Gastrocnemius medialis (tissue), 4 donors: ENCODE measurements around the gene TMEM150B. TPM values are rescaled to one million over a fixed set of nuclear protein-coding genes. Genes with fewer than 3 reads are reported as not detected.

ENCODE experiments used
- ATAC-seq, 2 donors: fragments of 150-250 bp; one replicate each; pipeline ENCODE4 v1.9.1; 2016
- DNase-seq, 2 donors: peaks; one replicate each; pipeline ENCODE4 v3.0.0-alpha.2; 2019
- H3K27ac ChIP-seq, 4 donors: fragments of 200-600 bp; sonication (generic); 1 replicate in 1 of 4; 2 replicates in 3 of 4; pipeline ENCODE4 v1.5.1; 2016 to 2018; ENCODE audit warnings: mild to moderate bottlenecking in 2 of 4, moderate library complexity in 1 of 4
- H3K27me3 ChIP-seq, 3 donors: fragments of 200-600 bp; sonication (generic) in 2 of 3; 1 replicate in 1 of 3; 2 replicates in 2 of 3; pipeline versions ENCODE4 v1.5.1 to v1.6.0; 2016 to 2019; ENCODE audit warnings: mild to moderate bottlenecking in 1 of 3, moderate library complexity in 1 of 3
- H3K36me3 ChIP-seq, 2 donors: fragments of 200-600 bp; sonication (generic) in 1 of 2; one replicate each; pipeline ENCODE4 v1.5.1; 2017 to 2018
- H3K4me1 ChIP-seq, 2 donors: fragments of 200-600 bp; sonication (generic) in 1 of 2; one replicate each; pipeline ENCODE4 v1.5.1; 2016 to 2017; ENCODE audit warnings: mild to moderate bottlenecking in 2 of 2
- H3K4me3 ChIP-seq, 4 donors: fragments of 200-600 bp; sonication (generic) in 3 of 4; 1 replicate in 1 of 4; 2 replicates in 3 of 4; pipeline ENCODE4 v1.5.1; 2016 to 2019; ENCODE audit warnings: mild to moderate bottlenecking in 2 of 4
- H3K9me3 ChIP-seq, 3 donors: fragments of 200-600 bp; sonication (generic) in 2 of 3; 1 replicate in 1 of 3; 2 replicates in 2 of 3; pipeline ENCODE4 v1.5.1; 2016 to 2019
- POLR2A ChIP-seq, 2 donors: fragments of 450-650 bp; IDR thresholded peaks; one replicate each; pipeline ENCODE4 v1.6.1; 2017; ENCODE audit warnings: antibody characterized with exemption in 2 of 2, mild to moderate bottlenecking in 2 of 2, moderate library complexity in 2 of 2
- in situ Hi-C, 4 donors: fragments of 200-750 bp; cut with MboI; loops; one replicate each; pipeline versions ENCODE4 v1.15.0 to v1.8.0; 2017; ENCODE audit warnings: low sequenced_read_pairs in 4 of 4
- intact Hi-C: fragments of 100-400 bp; cut with DNase I; formaldehyde crosslinking; loops from one replicate; pipeline ENCODE4 v1.15.1; 2023; ENCODE audit warnings: low total_unique reads
- total RNA-seq, 4 donors: library from RNA; depleted of rRNA; stranded (reverse); fragments of >200 nt; gene quantifications; one replicate each; pipeline versions ENCODE4 v1.1.0 to v1.2.3, GENCODE V29; 2016
- TF ChIP-seq, protein P1 (sequence below), 5 experiments: fragments of 450-650 bp in 3 of 5; fragments of 200-600 bp in 2 of 5; sonication (generic) in 2 of 5; IDR thresholded peaks in 4 of 5; conservative IDR thresholded peaks in 1 of 5; 1 replicate in 4 of 5; 2 replicates in 1 of 5; pipeline ENCODE4 v1.5.1; 2016 to 2019; ENCODE audit warnings: antibody characterized with exemption in 5 of 5, mild to moderate bottlenecking in 3 of 5, moderate library complexity in 3 of 5

Gene TMEM150B
- total RNA-seq, 4 donors from 2014 or later = 0.40 to 3.3 TPM; not detected in 2

DNA sequence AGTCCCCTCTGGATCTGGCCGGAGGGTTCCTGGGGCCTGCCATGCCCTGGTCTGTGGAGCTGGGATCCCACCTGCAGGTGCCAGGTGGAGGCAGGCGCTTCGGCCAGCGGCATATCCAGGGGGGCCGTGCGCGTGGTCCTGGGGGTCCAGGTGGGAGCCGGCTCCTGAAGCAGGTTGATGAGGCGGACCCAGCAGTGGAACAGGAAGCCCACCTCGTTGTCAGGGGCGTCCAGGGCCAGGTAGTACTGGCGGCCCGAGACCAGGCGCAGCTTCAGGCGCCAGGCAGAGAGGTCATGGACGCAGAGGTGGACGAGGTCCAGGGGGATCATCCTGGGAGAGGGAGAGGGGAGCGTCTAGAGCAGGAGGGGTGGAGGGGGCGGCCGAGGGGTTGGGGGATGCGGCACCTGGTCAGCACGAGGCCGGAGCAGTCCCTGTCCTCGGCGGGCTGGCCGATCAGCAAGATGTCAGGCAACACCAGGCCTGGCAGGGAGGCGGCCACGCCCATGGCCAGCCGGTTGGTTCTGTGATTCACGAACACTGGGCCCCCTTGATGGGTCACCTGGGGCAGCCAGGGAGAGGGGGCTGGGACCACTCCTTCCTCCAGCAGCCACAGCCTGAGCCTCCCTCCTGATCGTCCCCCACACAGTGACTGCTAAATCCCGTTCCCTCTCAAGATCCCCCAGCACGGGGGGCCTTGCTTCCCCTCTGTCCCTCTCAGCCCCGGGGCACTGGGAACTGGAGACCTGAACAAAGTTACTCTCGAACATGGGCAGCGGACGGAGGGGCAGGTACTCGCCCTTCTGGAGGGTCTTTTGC is 37.2 kb upstream of the TMEM150B start:
- TF ChIP-seq POLR2A (IDR thresholded peaks at IDR 0.05) = no peak
- TF ChIP-seq, protein P1, sequence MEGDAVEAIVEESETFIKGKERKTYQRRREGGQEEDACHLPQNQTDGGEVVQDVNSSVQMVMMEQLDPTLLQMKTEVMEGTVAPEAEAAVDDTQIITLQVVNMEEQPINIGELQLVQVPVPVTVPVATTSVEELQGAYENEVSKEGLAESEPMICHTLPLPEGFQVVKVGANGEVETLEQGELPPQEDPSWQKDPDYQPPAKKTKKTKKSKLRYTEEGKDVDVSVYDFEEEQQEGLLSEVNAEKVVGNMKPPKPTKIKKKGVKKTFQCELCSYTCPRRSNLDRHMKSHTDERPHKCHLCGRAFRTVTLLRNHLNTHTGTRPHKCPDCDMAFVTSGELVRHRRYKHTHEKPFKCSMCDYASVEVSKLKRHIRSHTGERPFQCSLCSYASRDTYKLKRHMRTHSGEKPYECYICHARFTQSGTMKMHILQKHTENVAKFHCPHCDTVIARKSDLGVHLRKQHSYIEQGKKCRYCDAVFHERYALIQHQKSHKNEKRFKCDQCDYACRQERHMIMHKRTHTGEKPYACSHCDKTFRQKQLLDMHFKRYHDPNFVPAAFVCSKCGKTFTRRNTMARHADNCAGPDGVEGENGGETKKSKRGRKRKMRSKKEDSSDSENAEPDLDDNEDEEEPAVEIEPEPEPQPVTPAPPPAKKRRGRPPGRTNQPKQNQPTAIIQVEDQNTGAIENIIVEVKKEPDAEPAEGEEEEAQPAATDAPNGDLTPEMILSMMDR (IDR thresholded peaks at IDR 0.05 in 4 of 5, conservative IDR thresholded peaks at IDR 0.05 in 1 of 5) = no peak
- Histone ChIP-seq H3K27me3 (peaks cover 0 to 2% (median 2%) of the 10 kb centered on the region in 3 donors), H3K4me1 (no peaks in the 10 kb centered on the region), H3K4me3 (no peak overlapping the region), H3K9me3 (no peaks in the 10 kb centered on the region), H3K36me3 (no peaks in the 10 kb centered on the region), H3K27ac (no peak overlapping the region)
- intact Hi-C loops = no loop called here
- no peak for DNase-seq
- in situ Hi-C loops = no loop called here
- ATAC-seq = no peak

DNA sequence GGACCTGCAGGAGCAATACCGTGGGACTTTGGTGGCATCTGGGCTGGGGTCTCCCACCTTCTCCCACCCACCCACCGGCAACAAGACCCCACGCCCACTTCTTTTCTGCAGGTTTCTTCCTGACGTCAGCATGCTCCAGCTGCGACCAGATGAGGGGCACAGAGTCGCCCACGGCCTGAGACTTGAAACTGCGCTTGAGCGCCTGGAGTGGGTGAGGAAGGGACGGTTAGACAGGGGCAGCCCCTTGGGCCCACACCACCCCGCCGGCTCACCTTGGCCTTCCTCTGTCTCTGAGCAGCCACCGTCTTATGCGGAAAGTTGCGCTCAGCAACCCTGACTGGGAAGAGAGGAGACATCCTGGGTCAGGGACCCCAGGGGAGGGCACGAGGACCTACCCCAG is 35.8 kb upstream of the TMEM150B start:
- intact Hi-C loops = no loop called here
- H3K4me1 ChIP-seq = no peaks in the 10 kb centered on the region
- TF ChIP-seq, protein P1 (IDR thresholded peaks at IDR 0.05 in 4 of 5, conservative IDR thresholded peaks at IDR 0.05 in 1 of 5) = no peak
- TF ChIP-seq POLR2A (IDR thresholded peaks at IDR 0.05) = no peak

DNA sequence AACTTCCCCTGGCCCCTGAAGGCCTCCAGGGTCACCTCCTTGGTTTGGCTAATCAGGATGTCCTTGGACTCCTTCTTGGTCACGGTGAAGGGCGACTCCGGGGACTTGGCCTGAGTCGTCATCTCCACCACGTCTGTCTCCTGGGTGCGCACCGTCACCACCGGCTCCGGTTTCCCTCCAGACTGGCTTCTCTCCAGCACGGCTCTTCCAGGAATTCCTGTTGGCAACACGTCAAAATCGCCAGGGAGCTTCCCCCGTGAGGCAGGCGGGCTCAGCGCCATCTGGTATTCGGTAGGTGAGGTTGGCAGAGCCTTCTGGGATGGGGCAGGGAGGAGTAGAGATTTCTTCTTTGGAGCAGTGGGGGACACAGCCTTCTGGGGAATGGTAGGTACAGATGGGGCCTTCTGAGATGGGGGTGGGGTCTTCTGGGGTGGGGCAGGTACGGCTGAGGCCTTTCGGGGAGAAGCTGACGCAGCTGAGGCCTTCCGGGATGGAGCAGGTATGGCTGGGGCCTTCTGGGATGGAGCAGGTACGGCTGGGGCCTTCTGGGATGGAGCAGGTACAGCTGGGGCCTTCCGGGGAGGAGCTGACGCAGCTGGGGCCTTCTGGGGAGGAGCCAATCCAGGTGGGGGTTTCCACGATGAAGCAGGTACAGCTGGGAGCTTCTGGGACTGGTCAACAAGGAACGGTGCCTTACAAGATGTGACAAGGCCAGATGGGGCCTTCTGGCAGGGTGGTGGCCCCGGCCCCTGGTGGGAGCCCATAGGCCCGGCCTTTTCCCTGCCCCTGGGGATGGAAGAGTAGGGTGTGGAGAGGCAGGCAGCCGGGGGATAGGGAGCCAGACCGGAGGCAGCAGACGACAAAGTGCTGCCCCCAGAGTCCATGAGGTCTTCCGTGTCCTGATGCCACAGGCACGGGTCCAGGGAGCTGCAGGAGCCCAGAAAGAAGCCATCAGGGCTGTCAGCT is 34.1 kb upstream of the TMEM150B start:
- peaks cover 0 to 2% of the 10 kb centered on the region in 2 donors for H3K4me1 ChIP-seq
- no peak overlapping the region for H3K4me3 ChIP-seq
- H3K9me3 ChIP-seq = no peaks in the 10 kb centered on the region
- peaks cover 12 to 24% (median 17%) of the 10 kb centered on the region in 3 donors for H3K27me3 ChIP-seq
- DNase-seq (no peak), ATAC-seq (no peak)
- in situ Hi-C loops = no loop called here
- no peaks in the 10 kb centered on the region for H3K36me3 ChIP-seq
- no peak overlapping the region for H3K27ac ChIP-seq
- intact Hi-C loops = no loop called here
- TF ChIP-seq, protein P1 (IDR thresholded peaks at IDR 0.05 in 4 of 5, conservative IDR thresholded peaks at IDR 0.05 in 1 of 5) = no peak

More for the DNA sequence above, 35.8 kb upstream of the TMEM150B start:
- Histone ChIP-seq H3K36me3 (no peaks in the 10 kb centered on the region), H3K9me3 (no peaks in the 10 kb centered on the region), H3K27me3 (peaks cover 2 to 7% (median 4%) of the 10 kb centered on the region in 3 donors), H3K27ac (no peak overlapping the region), H3K4me3 (no peak overlapping the region)
- in situ Hi-C loops = no loop called here
- no peak for DNase-seq
- no peak for ATAC-seq

DNA sequence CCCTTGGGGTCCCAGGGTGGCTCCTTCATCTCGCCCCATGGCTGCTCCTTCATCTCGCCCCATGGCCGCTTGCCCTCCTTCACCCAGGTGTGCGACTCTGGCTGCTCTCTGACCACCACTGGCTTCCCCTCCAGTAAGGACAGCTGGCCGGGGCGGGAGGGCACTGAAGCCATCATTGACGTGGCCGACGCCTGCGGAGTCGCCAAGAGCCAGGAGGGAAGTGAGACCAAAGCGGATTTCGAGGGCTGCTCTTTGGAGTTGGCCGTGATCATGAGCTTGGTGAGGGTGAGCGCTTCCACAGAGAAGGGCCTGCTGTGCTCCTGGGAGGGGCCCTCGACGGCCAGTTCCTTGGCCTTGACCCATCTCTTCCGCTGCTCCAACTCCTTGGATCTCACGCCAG is 33.4 kb upstream of the TMEM150B start:
- no peak for DNase-seq
- Histone ChIP-seq H3K4me1 (peaks cover 0 to 10% of the 10 kb centered on the region in 2 donors), H3K27ac (no peak overlapping the region), H3K4me3 (no peak overlapping the region), H3K27me3 (peaks cover 17 to 31% (median 25%) of the 10 kb centered on the region in 3 donors), H3K36me3 (no peaks in the 10 kb centered on the region), H3K9me3 (no peaks in the 10 kb centered on the region)
- in situ Hi-C loops = no loop called here
- TF ChIP-seq, protein P1 (IDR thresholded peaks at IDR 0.05 in 4 of 5, conservative IDR thresholded peaks at IDR 0.05 in 1 of 5) = no peak
- TF ChIP-seq POLR2A (IDR thresholded peaks at IDR 0.05) = no peak
- intact Hi-C loops = no loop called here
- no peak for ATAC-seq
